Measurements from ENCODE around the gene KDM4C. TPM values are rescaled to one million over a fixed set of nuclear protein-coding genes. Genes with fewer than 3 reads are reported as not detected.

KDM4C gene
- total RNA-seq, 4 donors from 2014 or later, result 52.1 to 83.6 (median 65.5) TPM

DNA sequence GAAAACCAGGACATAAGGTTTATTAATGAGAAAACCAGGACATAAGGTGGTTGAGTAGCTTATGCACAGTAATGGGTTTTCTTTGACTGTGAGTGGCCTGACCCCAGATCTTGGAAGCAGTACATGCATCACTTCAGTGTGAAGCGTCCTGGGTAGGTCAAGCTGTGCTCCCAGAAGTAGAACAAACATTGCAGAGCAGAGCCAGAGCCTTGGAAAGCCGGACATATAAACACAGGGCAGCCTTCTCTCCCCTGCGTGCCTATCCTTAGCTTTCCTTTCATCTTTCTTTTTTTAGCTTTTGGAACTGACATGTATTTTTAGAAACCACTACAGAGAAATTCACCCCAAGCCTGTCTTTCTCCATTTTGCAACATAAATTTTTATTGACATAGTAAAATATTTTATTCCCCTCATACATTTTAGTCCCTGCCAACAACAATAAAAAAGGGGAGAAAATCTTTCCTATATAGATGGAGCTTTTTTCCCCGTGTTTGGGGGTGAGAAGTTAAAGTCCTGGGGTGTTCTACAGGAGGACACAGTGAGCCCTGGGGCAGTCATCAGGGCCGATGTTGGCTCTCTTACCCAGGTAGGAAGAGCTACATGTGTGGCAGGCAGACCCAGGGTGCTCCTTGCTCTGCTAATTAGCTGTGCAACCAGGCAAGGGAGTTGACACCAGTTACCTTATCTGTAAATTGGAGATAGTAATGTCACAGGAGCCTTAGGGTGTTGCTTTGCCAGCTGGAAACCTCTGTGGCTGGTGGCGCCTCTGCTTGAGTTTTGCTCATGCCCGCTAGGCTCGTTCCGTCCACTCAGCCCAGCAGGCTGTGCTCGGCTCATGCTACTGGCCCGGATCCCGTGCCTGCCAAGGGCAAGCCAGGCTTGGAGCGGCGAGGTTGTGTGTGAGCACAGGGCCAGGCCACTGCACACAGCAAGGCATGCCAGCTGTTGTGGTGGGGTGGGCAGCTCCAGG is 389.6 kb downstream of the KDM4C start:
- Histone ChIP-seq H3K9me3 (no peaks in the 10 kb centered on the region), H3K27me3 (no peaks in the 10 kb centered on the region), H3K4me3 (replicated peaks in 1 of 3) (no peak overlapping the region), H3K36me3 (no peaks in the 10 kb centered on the region), H3K27ac (peak overlapping the region; percentile 57 to 67 (median 64)), H3K4me1 (peaks cover 26 to 53% of the 10 kb centered on the region in 2 donors)
- DNase-seq, result peak; percentile 77 to 78
- no peak for TF ChIP-seq POLR2A (IDR thresholded peaks at IDR 0.05)
- TF ChIP-seq, protein P1, sequence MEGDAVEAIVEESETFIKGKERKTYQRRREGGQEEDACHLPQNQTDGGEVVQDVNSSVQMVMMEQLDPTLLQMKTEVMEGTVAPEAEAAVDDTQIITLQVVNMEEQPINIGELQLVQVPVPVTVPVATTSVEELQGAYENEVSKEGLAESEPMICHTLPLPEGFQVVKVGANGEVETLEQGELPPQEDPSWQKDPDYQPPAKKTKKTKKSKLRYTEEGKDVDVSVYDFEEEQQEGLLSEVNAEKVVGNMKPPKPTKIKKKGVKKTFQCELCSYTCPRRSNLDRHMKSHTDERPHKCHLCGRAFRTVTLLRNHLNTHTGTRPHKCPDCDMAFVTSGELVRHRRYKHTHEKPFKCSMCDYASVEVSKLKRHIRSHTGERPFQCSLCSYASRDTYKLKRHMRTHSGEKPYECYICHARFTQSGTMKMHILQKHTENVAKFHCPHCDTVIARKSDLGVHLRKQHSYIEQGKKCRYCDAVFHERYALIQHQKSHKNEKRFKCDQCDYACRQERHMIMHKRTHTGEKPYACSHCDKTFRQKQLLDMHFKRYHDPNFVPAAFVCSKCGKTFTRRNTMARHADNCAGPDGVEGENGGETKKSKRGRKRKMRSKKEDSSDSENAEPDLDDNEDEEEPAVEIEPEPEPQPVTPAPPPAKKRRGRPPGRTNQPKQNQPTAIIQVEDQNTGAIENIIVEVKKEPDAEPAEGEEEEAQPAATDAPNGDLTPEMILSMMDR (IDR thresholded peaks at IDR 0.05), result no peak
- intact Hi-C loops (cut with DNase I), result no loop called here
- WGBS, 2 donors, result 31 to 44% methylated on average over 8 to 10 of the region's 14 CpGs

DNA sequence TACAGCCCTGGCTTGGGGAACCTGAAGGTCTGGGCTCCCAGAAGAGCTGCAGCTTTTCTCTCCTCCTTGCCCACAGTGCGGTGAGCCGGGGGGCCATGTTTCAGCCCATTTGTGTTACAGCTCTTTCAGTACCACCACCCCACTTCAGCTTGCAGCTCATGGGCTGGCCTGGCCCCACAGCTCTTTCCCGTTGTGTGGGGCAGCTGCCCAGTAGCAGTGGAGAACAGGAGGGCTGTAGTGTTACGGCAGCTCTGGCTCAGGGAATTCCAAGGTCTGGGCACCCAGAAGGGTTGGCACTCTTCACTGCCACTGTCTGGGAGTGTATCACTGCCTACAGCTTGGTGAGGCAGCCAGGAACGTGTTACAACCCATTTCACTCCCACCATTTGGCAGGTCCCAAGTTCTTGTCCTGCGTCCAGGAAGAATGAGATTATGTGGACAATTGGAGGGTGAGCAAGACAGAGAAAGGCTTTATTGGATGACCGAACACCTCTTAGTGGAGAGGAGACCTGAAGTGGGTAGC is 390.5 kb downstream of the KDM4C start:
- no peak overlapping the region for H3K4me3 ChIP-seq (replicated peaks in 1 of 3)
- peaks cover 26 to 53% of the 10 kb centered on the region in 2 donors for H3K4me1 ChIP-seq
- no peak for TF ChIP-seq POLR2A (IDR thresholded peaks at IDR 0.05)
- TF ChIP-seq, protein P1 (IDR thresholded peaks at IDR 0.05), result no peak
- WGBS, 2 donors, result 95% methylated on average over 7 of the region's 7 CpGs
- H3K36me3 ChIP-seq, result no peaks in the 10 kb centered on the region
- no peaks in the 10 kb centered on the region for H3K9me3 ChIP-seq
- no peaks in the 10 kb centered on the region for H3K27me3 ChIP-seq
- intact Hi-C loops (cut with DNase I), result no loop called here
- H3K27ac ChIP-seq, result peak overlapping the region in 2 of 3 donors; percentile 64 to 67
- DNase-seq, result no peak

DNA sequence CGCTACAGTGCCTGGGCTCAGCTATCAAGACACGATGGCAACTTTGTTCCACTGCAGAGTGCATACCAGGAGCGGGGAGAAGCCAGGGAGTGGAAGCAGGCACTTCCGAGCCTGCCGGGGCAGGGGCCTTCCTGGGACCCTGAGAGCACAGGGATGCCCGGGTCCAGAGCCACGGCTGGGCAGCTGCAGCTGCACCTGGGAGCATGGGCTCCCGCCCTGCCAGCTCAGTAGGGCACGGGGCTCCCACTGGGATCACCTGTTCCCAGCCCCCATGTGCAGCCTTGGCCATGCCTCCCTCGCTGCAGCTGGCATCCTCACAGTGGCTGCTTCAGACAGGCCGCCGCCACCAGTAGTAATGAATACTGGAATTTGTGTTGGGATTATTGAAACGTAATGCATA is 391.5 kb downstream of the KDM4C start:
- WGBS, 2 donors, result 93 to 97% methylated on average over 5 to 10 of the region's 13 CpGs
- H3K9me3 ChIP-seq, result no peaks in the 10 kb centered on the region
- H3K4me1 ChIP-seq, result peaks cover 26 to 53% of the 10 kb centered on the region in 2 donors
- no peak for TF ChIP-seq POLR2A (IDR thresholded peaks at IDR 0.05)
- TF ChIP-seq, protein P1 (IDR thresholded peaks at IDR 0.05), result no peak
- DNase-seq, result no peak
- H3K36me3 ChIP-seq, result no peaks in the 10 kb centered on the region
- H3K27me3 ChIP-seq, result no peaks in the 10 kb centered on the region
- H3K27ac ChIP-seq, result peak overlapping the region in 1 of 3 donors; percentile 43
- no peak overlapping the region for H3K4me3 ChIP-seq (replicated peaks in 1 of 3)
- intact Hi-C loops (cut with DNase I), result no loop called here

DNA sequence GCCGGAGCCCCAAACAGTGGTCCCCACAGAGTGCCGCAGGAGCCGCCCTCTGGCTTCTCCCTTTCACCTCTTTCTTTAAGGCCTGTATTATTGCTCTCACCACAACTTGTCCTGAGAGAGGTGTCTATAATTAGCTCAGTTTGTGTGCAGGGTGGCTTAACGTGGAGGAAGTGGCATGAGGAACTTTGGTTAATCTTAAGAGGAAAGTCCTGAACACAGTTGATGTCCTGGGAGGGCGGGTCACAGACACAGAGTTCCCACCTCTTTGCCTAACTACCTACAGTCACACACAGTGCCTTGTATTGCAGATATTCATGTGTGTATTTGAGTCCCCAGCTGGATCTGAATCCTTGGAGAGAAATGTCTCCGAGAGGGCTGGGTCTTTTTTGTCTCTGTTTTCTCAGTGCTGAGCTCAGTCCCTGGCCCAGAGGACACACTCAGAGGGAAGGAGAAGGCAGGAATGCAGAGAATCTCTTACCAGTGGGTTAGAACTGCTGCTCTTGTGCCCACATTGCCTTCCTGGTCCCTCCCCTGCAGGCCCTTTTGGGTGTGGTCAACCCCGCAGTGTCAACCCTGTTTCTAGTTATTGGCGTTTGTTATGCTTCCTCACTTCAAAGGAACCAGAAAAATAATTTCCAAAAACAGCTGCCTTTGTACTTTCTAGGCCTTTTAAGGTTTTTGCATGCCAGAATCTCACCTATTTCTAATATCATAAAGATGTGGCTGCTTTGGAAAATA is 392.5 kb downstream of the KDM4C start:
- no peaks in the 10 kb centered on the region for H3K9me3 ChIP-seq
- DNase-seq, result peak; percentile 53 to 59
- 64 to 68% methylated on average over 8 of the region's 8 CpGs for WGBS, 2 donors
- H3K4me3 ChIP-seq (replicated peaks in 1 of 3), result no peak overlapping the region
- TF ChIP-seq, protein P1 (IDR thresholded peaks at IDR 0.05), result no peak
- no peak for TF ChIP-seq POLR2A (IDR thresholded peaks at IDR 0.05)
- peak overlapping the region in 1 of 3 donors; percentile 43 for H3K27ac ChIP-seq
- intact Hi-C loops (cut with DNase I), result no loop called here
- H3K36me3 ChIP-seq, result no peaks in the 10 kb centered on the region
- H3K4me1 ChIP-seq, result peaks cover 26 to 48% of the 10 kb centered on the region in 2 donors
- no peaks in the 10 kb centered on the region for H3K27me3 ChIP-seq

Data from thyroid gland (tissue), 4 donors.